HL-60/S4 (cell line): Measurements from ENCODE around the gene ZNF709.
"Not testable (repeated sequence)": the region's sequence is repeated elsewhere in the genome, so short reads cannot be mapped to it uniquely, and the experiment has no call there.

ENCODE experiments used
- in situ Hi-C: fragments of 300-500 bp; cut with MboI; formaldehyde crosslinking; loops from 2 replicates; pipeline ENCODE4 v1.14.3; 2022; ENCODE audit warnings: low sequenced_read_pairs

Gene ZNF709

DNA sequence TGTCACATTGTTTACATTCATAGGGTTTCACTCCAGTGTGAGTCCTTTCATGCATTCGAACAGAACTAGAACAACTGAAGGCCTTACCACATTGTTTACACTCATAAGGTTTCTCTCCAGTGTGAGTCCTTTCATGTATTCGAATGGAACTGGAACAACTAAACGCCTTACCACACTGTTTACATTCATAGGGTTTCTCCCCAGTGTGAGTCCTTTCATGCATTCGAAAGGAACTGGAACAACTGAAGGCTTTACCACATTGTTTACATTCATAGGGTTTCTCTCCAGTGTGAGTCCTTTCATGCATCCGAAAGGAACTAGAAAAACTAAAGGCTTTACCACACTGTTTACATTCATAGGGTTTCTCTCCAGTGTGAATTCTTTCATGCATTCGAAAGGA lies 20.5 kb downstream of the ZNF709 start:
- in situ Hi-C loops = not testable (repeated sequence)

DNA sequence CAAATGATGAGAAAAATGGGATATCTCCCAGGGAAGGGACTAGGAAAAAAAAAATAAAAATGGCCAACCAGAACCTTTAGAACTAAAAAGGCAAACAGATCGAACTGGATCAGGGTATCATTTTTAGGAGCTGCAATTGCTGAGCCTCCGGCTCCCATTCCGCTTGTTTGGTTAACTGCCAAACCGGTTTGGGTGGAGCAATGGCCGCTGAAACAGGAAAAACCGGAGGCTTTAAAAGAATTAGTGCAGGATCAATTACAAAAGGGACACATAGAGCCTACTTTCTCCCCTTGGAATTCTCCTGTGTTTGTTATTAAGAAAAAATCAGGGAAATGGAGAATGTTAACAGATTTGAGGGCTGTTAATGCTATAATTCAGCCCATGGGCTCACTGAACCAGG lies 31.1 kb downstream of the ZNF709 start:
- in situ Hi-C loops = no loop called here

DNA sequence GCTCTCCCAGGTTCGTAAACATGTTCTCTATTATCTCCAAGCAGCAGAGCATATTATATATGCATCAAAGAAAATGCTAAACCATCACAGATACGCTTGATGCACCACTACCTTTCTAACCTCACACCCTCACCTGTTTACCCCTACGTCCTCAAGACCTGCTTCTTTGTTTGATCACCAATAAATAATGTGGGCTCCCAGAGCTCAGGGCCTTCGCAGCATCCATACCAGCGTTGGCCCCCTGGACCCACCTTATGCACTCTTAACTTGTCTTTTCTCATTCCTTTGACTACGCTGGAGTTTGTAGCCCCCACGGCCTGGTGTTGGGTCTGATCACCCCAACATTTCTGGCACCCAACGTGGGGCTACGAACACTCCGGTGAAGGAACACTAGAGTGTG lies 33.8 kb downstream of the ZNF709 start:
- in situ Hi-C loops = no loop called here

DNA sequence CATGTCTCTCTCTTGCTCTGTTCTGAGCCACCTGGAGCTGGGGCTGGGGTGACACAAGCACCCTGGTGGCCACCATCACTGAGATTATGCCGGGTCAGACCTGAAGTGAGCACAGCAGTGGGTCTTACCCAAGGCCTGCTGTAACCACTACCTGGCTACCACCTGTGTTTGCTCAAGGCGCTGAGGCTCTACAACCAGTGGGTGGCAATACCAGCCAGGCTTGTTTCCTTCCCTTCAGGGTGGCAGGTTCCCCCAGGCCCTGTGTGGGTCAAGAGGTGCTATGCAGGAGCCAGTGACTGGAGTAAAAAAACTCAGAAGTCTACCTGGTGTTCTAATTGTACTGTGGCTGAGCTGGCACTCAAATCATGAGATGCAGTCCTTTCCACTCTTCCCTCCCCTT lies 35.8 kb downstream of the ZNF709 start:
- in situ Hi-C loops = no loop called here

DNA sequence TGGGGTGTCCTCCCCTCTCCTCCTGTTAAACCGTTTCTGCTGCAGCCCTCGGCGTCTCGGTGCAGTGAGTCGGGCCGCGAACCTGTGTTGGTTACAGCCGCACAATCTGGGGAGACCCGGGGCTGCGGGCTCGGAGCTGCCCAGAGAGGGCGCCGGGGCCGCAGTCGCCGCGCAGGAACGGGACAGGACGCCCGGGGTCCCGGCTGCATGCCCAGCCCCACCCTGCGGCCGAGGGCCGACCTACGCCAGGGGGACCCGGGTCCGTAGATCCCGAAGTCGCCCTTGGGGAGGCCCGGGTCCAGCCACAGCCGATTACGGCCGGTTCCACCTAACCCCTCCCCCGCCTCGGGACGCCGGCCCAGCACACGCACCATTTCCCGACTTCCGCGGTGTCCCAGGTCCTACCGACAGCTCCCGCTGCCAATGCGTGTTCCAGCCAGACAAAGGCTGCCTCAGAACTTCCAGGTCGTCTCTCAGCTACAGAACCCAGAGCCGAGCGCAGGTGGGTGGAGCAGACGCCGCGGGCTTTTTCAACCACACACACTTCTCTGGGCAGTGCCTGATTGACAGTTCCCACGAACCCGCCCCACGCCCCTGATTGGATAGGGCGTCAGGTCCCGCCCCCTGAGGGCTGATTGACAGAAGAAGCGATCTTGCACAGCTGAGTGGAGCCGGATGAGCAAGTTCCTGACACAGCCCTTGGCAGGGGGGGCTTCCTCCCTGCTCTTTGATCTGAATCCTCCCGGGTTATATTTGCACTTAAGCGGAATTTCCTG lies 43.9 kb downstream of the ZNF709 start, which contains the start of gene ZNF443:
TSS of gene ZNF443 (minus strand) at position 481 of the 776 bp plus-strand sequence. CDS start at position 374, 107 bp downstream.
- in situ Hi-C loops = no loop called here

DNA sequence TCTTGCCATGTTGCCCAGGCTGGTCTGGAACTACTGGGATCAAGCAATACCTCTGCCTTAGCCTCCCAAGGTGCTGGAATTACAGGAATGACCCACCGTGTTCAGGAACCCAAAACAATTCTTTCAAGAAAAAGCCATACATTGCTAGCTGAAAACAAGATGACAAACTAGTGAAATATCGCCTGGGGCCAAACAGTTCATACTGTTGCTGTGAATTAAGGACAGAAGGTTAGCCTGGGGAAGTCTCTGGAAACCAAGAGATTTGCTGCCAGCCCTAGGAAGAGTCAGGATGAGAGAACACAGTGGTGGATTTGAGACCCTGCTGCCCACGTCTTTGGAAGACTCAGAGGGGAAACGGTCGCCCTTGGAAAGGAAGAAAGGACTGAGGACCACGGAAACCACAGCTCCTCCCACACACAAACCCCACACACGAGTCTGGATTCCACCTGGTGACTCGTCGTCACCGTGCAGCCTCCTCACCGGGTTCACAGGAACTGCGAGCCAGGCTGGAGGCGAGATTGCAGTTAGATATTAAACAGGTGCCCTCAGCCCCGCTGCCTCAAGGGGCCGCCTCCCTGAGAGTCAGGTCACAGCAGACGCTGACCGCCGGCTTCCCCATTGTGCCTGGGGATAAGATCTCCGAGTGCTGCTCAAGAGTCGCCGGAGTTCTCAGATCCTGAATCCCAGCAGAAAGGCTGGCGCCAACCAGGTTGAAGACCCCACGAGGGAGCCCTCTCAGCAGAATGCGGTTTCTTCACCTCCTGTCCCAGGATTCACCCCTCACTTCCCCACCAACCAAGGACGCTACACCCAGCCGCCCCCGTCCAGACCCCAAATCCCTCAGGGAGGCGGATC lies 44.7 kb downstream of the ZNF709 start:
- in situ Hi-C loops = not testable (repeated sequence)

DNA sequence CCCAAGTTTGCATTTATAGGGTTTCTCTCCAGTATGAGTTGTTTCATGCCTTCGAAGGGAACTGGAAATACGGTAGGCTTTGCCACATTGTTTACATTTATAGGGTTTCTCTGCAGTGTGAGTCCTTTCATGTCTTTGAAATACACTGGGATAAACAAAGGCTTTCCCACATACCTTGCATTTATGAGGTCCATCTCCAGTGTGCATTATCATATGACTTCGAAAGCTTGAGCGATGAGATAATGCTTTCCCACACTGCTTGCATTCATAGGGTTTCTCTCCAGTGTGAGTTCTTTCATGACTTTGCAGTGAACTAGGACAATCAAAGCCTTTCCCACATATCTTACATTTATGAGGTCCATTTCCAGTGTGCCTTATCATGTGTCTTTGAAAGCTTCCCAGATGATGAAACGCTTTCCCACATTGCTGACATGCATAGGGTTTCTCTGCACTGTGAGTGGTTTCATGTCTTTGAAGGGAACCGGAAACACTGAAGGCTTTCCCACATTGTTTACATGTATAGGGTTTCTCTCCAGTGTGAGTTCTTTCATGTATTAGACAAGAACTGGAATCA lies 53.8 kb downstream of the ZNF709 start:
- in situ Hi-C loops = not testable (repeated sequence)

DNA sequence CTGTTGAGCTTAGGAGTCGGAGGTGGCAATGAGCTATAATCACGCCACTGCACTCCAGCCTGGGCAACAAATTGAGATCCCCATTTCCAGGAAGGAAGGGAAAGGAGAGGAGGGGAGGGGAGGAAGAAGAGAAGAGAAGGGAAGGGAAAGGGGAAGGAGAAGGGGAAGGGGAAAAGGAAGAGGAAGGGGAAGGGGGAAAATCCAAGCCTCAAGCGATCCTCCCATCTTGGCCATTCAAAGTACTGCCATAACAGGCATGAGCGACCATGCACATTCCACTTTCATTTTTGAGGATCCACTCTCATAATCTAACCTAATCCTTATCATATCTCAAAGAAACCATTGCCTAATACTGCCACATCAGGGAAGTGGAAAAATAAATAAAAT lies 58.7 kb downstream of the ZNF709 start:
- in situ Hi-C loops = no loop called here

DNA sequence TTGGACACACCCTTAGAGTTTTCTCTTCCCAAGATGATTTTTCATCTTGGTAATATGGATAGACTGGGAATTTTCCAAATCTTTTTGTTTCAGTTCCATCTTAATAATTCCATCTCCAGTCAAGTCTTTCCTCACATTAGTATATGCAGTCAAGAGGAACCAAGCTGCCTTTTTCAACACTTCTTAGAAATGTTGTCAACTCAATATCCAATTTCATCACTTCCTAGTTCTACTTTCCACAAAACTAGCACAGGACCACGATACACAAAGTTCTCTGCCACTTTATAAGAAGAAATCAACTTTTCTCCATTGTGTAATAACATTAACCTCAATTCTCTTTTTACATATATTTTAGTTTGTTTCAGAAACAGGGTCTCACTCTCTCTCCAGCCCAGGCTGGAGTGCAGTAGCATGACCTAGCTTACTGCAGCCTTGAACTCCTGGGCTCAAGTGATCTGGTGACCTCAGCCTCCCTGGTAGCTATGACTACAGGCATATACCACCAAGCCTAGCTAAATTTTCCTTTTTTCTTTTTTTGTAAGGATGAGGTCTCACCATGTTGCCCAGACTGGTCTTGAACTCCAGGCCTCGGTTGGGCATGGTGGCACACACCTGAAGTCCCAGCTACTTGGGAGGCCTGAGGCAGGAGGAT lies 59.3 kb downstream of the ZNF709 start:
- in situ Hi-C loops = no loop called here

DNA sequence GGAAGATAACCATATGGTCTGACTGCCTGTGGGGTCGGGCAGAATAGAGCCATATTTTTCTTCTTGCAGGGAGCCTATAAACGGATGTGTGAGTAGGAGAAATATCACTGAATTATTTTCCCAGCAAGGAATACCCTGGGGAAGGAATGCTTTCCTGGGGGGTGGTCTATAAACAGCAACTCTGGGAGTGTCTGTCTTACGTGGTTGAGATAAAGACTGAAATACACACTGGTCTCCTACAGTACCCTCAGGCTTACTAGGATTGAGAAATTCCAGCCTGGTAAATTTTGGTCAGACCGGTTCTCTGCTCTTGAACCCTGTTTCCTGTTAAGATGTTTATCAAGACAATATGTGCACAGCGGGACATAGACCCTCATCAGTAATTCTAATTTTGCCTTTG lies 67.3 kb downstream of the ZNF709 start:
- in situ Hi-C loops = not testable (repeated sequence)

DNA sequence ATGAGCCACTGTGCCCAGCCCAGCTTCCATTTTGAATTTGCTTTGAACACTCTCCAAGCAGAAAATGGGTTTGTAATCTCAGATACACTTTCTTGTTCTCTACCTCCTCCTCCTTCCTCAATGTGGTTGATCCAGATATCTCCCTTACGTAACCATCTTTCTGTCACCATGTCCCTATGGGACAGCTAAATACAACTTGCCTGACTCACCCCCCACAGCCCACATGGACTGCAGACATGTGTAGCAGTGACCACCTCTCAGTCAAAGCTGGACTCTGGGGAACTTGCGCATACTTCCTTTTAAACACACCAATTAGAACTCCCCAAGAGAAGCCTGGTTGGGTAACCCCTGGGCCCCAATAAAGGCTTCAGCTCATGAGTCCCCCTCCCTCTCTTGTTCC lies 72.7 kb downstream of the ZNF709 start:
- in situ Hi-C loops = no loop called here
